ENCODE data around the gene MTIF2. TPM values are rescaled to one million over a fixed set of nuclear protein-coding genes. Genes with fewer than 3 reads are reported as not detected.
"Not testable (repeated sequence)": the region's sequence is repeated elsewhere in the genome, so short reads cannot be mapped to it uniquely, and the experiment has no call there.

MTIF2 gene
- total and polyA plus RNA-seq, 8 donors, result 13.6 to 22.9 (median 16.7) TPM

GRCh38 chr2:55232084-55232862, 36.8 kb downstream of the MTIF2 start, which contains the start of the genes CLHC1 and RPS27A:
CLHC1 (minus strand) TSS chr2:55232293; CDS start chr2:55222411, 9,882 bp downstream.
RPS27A (plus strand) TSS chr2:55232688; CDS start chr2:55232825, 137 bp downstream.
- H3K4me1 ChIP-seq, result peaks cover 0 to 21% (median 16%) of the 10 kb centered on the region in 3 donors
- no peak for FAIRE-seq
- peaks cover 0 to 25% (median 0%) of the 10 kb centered on the region in 3 donors for H3K36me3 ChIP-seq
- no peaks in the 10 kb centered on the region for H3K27me3 ChIP-seq
- peak; percentile 94 to 97 (median 96) for ATAC-seq
- H3K27ac ChIP-seq, result peak within 1 kb of the TSS; percentile 79 to 97 (median 93)
- intact Hi-C loops (cut with DNase I), result no loop called here
- 0% methylated on average over 37 of the region's 37 CpGs for WGBS, 2 donors
- DNase-seq, result peak; percentile 86 to 92 (median 90)
- no peak for TF ChIP-seq CTCF (IDR thresholded peaks at IDR 0.05)
- no peaks in the 10 kb centered on the region for H3K9me3 ChIP-seq
- peak within 1 kb of the TSS; percentile 77 to 98 (median 84) for H3K4me3 ChIP-seq

GRCh38 chr2:55231546-55232083, 37.4 kb downstream of the MTIF2 start:
- DNase-seq (no peak), FAIRE-seq (no peak), ATAC-seq (peak in 2 of 4 donors; percentile 12 to 26)
- WGBS, 2 donors, result 2 to 3% methylated on average over 13 of the region's 13 CpGs
- H3K4me3 ChIP-seq, result peak overlapping the region; percentile 77 to 98 (median 84)
- H3K4me1 ChIP-seq, result peaks cover 0 to 21% (median 16%) of the 10 kb centered on the region in 3 donors
- H3K9me3 ChIP-seq, result no peaks in the 10 kb centered on the region
- H3K27ac ChIP-seq, result peak overlapping the region; percentile 79 to 97 (median 93)
- no peak for TF ChIP-seq CTCF (IDR thresholded peaks at IDR 0.05)
- no peaks in the 10 kb centered on the region for H3K27me3 ChIP-seq
- H3K36me3 ChIP-seq, result peaks cover 0 to 19% (median 0%) of the 10 kb centered on the region in 3 donors
- intact Hi-C loops (cut with DNase I), result no loop called here

- 96 to 100% methylated on average over 3 of the region's 3 CpGs for WGBS, 2 donors
- no peak for TF ChIP-seq CTCF (IDR thresholded peaks at IDR 0.05)
- FAIRE-seq (no peak), DNase-seq (no peak), ATAC-seq (no peak)
- no peaks in the 10 kb centered on the region for H3K9me3 ChIP-seq
- no peak overlapping the region for H3K4me3 ChIP-seq
- intact Hi-C loops (cut with DNase I), result no loop called here
- H3K27me3 ChIP-seq, result no peaks in the 10 kb centered on the region
- no peak overlapping the region for H3K27ac ChIP-seq
- H3K4me1 ChIP-seq, result peaks cover 0 to 21% (median 16%) of the 10 kb centered on the region in 3 donors
- peaks cover 0 to 16% (median 0%) of the 10 kb centered on the region in 3 donors for H3K36me3 ChIP-seq
These were observed 38.5 kb downstream of the MTIF2 start for GRCh38 chr2:55230551-55230950.

GRCh38 chr2:55229221-55229620, 39.8 kb downstream of the MTIF2 start:
- DNase-seq (no peak), ATAC-seq (no peak), FAIRE-seq (no peak)
- WGBS, 2 donors, result 89 to 94% methylated on average over 2 of the region's 2 CpGs
- TF ChIP-seq CTCF (IDR thresholded peaks at IDR 0.05), result no peak
- Histone ChIP-seq H3K4me3 (no peak overlapping the region), H3K27ac (no peak overlapping the region), H3K27me3 (no peaks in the 10 kb centered on the region), H3K4me1 (peaks cover 0 to 12% (median 10%) of the 10 kb centered on the region in 3 donors), H3K9me3 (no peaks in the 10 kb centered on the region), H3K36me3 (peaks cover 0 to 2% (median 0%) of the 10 kb centered on the region in 3 donors)
- intact Hi-C loops (cut with DNase I), result no loop called here

- Histone ChIP-seq H3K27ac (no peak overlapping the region), H3K36me3 (no peaks in the 10 kb centered on the region), H3K9me3 (no peaks in the 10 kb centered on the region), H3K27me3 (no peaks in the 10 kb centered on the region), H3K4me1 (peaks cover 0 to 3% (median 0%) of the 10 kb centered on the region in 3 donors), H3K4me3 (no peak overlapping the region)
- no peak for FAIRE-seq
- intact Hi-C loops (cut with DNase I), result no loop called here
- no peak for TF ChIP-seq CTCF (IDR thresholded peaks at IDR 0.05)
- DNase-seq, result no peak
- ATAC-seq, result no peak
These were observed 40.8 kb downstream of the MTIF2 start for GRCh38 chr2:55228226-55228563.

- DNase-seq; H3K27ac ChIP-seq; H3K4me1 ChIP-seq; FAIRE-seq; H3K4me3 ChIP-seq; H3K9me3 ChIP-seq; H3K27me3 ChIP-seq; H3K36me3 ChIP-seq; ATAC-seq; intact Hi-C loops (cut with DNase I): not testable (repeated sequence)
- 84 to 91% methylated on average over 7 of the region's 7 CpGs for WGBS, 2 donors
These were observed 41.4 kb downstream of the MTIF2 start for GRCh38 chr2:55227437-55228225.

Data from pancreas (tissue), 10 donors.